HG02763 (cell line): ENCODE data around the gene ANKRD66.
"Not testable (repeated sequence)": the region's sequence is repeated elsewhere in the genome, so short reads cannot be mapped to it uniquely, and the experiment has no call there.

ENCODE experiments used
- ATAC-seq: cut with Tn5 transposase; IDR thresholded peaks from one replicate; pipeline ENCODE4 v1.9.1; 2021; ENCODE audit warnings: mild to moderate bottlenecking, moderate library complexity; ENCODE audit not compliant: unreplicated experiment

The ANKRD66 gene

DNA sequence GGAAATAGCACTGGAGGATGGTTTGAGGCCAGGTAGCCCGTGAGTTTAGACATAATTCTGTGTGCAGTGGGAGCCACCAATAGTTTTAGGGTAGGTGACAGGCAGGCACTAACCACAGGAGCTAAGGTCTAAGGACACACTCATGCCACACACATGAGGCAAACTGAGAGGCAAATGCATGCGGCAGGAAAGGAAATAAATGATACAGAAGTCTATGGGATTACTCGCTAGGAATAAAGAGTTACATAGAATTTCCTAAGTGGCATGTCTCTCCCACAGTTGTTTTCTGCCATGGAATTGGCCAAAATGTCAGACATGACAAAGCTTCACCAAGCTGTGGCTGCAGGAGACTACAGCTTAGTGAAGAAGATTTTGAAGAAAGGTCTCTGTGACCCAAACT lies 4.9 kb downstream of the ANKRD66 start:
- no peak for ATAC-seq

DNA sequence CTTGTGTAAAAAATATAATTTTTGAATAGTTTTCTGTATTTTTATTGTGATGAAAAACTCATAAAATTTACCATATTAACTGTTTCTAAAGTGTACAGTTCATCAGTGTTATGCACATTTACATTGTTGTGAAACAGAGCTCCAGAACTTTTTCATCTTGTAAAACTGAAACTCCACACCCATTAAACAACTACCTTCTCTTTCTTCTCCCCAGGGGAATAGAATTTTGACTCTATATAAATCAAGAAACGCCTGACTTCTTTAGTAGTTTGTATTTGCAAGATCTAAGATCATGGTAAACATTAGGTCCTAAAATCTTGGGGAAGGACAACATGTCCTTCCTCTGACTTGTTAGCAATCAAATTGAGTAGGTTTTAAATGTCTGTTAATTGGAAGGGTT lies 9.1 kb downstream of the ANKRD66 start:
- no peak for ATAC-seq

DNA sequence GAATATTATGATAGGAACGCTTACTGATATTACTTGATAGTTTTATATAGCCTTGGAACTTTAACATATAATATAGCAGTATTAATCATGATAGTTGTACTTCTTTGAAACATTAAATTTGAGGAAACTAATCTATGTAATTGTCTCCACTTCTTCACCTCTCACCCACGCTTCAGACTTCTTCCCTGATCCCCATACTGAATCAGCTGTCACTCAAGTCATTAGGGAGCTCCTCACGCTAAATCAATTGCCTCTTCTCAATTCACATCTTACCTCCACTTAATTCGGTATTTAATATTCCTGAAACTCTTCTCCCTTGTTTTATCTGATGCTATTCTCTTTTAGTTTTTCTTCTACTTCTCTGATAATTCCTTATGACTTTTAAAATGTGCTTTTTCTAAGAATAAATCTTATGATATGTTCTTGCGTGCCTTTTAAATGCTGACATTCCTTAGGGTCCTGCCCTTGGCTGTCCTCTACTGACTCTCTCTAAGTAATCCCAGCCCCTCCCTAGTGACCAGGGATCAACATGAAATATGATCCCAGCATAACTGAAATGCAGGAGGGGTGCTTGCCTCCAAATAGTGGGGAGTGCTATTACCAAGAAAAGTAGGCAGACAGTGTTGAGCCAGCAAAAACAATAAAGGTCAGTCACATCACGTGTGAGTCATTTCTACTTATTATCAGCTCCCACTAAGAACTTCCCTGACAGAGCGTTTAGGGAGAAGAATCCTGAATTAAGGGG lies 9.9 kb downstream of the ANKRD66 start:
- no peak for ATAC-seq

DNA sequence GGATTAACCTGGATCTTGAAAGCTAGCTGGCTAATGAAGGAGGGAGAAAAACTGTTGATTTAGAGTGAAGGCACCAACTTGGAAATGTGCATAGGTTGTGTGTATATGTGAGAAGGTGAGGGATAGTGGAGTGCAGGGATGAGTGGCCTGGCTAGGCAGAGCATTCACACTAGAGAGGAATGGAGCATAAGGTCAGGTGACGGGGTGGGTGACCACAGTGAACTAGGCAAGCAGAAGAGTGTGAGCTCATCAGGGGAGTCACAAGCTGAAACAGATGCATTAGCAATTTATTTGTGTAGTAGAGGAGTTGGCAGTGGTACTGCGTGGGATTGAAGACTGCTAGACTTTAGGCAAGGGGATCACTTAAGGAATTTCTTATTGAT lies 10.5 kb downstream of the ANKRD66 start:
- ATAC-seq: no peak

DNA sequence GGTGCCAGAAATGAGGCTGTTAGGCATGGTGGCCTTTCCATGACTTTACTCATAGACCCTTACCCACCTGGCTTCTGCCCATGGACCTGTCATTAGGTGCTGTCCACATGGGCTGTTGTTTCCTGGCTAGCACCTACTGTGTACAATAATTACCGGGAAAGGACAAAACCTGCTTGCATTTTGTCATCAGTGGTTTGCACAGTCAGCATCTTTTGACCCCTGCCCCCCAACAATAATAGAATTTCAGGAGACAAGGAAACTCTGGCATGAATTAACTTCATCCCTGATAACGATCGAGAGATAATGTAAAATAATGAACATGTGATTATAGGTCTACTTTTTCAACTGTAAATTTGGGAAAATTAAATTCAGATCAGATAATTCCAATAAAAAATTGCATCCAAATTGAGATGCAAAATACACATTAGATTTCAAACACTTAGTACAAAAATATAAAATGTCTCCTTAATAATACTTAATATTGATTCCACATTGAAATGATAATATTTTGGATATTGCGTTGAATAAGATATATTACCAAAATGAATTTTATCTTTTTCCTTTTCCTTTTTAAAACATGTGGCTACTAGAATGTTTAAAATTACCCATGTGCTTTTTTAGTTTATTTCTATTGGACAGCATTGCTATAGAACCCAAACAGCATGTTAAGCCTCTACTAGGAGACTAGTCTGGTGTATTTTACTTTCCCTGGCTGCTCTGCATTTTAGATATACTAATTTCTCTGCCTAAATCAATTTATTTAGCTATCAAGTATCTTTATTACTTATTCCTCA lies 12.4 kb downstream of the ANKRD66 start:
- no peak for ATAC-seq

DNA sequence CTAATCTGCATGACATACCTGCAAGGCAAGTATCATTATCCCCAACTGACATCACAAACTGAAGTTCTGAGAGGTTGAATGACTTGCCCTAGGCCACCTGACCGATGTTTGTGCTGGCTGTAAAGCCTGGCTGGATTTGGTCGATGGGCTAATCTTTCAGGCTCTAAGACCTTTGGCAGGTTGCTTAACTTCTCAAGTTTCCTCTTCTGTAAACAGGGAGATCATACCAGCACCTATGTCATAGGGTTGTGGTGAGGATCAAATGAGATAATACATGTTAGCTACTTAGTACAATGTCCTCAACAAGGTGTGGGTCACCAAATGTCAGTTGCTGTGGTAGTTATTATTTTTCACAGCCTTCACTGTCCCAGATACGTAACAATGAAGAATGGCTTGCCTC lies 14.2 kb downstream of the ANKRD66 start:
- ATAC-seq: no peak

DNA sequence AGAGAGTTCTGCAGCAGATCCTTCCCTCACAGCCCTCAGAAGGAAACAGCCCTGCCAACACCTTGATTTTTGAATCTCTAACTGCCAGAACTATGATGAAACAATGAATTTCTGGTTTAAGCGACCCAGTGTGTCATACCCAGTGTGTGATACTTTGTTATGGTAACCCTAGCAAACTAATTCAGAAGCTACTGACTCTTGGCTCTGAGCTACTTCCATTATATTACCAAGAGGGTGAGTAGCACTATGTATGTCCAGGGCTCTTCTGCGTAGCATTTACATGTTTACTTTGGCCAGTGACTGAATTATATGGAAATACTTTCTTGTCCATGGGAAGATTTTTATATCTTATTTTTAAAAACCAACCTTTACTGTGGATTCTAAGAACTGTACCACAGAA lies 16.7 kb downstream of the ANKRD66 start:
- no peak for ATAC-seq

DNA sequence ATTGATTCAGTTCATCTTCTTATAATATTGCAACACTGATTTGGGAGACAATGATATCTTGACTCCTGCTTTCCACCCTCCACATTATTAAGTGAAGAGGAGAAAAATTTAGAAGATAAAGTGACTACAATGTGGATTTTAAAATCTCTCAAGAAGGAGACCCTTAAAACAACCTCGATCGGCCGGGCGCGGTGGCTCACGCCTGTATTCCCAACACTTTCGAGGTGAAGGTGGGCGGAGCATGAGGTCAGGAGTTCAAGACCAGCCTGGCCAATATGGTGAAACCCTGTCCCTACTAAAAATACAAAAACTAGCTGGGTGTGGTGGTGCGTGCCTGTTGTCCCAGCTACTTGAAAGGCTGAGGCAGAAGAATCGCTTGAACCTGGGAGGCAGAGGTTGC lies 17.5 kb downstream of the ANKRD66 start:
- ATAC-seq: not testable (repeated sequence)

DNA sequence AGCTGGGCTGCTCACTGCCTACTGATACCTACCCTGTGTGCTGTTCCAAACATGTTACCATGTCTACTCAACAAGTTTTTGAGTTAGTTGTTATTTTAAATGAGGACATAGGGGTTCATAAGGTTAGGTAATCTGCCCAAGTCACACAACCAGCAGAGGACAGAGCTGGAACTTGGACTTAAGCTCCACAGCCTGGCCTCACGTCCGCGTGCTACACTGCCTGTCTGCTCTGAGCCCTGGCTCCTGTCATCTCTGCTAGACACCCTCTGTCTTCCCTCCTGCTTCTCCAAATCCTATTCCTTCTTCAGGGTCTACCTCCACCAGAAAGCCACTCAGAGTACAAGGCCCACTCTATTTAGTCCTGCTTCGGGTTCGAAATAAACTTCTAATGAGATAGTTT lies 18.2 kb downstream of the ANKRD66 start:
- ATAC-seq: no peak

DNA sequence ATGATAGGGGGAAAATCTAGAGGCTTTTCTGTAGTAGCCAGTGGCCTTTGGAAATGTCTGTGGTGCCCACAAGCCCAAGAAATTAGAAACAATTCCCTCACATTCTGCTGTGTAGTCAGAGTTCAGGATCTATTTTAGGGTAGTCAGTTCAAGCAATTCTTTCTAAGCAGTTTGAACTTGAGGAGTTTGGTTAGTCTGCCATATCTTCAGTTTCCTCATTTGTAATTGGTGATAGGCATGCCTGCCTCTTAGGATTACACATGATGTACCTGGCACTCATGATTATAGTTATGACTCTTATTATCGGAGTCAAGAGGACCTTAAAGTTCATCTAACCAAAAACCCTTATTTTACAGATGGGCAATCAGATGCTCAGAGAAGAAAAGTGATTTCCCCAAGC lies 25.3 kb downstream of the ANKRD66 start:
- ATAC-seq: no peak

DNA sequence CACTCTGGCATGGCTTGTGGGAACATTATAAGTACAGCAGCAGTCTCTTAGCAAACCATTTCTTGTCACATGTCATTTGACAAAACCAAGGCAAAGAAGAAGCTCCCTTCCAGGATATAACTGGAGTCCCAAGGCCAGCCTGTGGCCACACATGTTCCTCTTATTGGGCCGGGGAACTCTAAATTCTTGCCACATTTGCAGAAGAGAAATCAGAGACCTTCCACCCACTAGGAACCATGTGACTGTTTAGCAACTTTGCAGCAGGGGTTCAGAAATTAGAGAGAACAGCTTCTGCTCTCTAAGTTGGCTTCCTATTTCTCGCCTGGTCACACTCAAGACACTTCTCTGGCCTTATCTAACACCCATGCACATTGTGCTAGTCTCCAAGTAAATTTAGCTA lies 26.0 kb downstream of the ANKRD66 start:
- ATAC-seq: peak; percentile 52

DNA sequence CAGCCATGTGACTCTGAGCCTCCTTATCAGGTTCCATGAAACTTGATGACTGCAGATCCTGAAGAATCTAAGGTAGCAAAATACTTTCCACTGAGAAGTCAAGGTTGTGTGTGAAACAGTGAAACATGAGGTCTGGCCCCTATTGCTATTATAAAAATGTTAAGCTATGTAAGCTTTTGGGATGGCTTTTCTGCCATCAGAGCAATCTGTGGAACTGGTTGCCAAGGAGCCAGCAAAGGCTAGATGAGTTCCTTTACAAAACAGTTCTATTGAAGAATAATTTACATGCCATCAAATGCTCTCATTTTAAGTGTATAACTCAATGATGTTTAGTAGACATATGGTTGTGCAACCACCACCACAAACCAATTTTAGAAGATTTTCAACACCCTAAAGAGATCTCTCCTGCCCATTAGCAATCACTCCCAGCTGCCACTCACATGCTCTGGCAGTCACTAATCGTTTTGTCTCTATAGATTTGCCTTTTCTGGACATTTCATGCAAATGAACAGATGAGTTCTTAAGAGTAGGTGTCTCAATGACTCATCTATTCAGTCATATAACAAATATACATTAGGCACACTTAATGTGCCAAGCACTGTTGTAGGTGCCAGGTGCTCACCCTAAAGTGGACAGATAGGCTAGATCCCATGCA lies 26.6 kb downstream of the ANKRD66 start:
- ATAC-seq: no peak

DNA sequence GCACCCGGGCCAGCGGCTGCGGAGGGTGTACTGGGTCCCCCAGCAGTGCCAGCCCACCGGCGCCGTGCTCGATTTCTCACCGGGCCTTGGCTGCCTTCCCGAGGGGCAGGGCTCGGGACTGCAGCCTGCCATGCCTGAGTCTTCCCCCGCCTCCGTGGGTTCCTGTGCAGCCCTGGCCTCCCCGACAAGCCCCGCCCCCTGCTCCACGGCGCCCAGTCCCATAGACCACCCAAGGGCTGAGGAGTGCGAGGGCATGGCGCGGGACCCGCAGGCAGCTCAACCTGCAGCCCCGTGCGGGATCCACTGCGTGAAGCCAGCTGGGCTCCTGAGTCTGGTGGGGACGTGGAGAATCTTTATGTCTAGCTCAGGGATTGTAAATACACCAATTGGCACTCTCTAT lies 28.0 kb downstream of the ANKRD66 start:
- ATAC-seq: not testable (repeated sequence)

DNA sequence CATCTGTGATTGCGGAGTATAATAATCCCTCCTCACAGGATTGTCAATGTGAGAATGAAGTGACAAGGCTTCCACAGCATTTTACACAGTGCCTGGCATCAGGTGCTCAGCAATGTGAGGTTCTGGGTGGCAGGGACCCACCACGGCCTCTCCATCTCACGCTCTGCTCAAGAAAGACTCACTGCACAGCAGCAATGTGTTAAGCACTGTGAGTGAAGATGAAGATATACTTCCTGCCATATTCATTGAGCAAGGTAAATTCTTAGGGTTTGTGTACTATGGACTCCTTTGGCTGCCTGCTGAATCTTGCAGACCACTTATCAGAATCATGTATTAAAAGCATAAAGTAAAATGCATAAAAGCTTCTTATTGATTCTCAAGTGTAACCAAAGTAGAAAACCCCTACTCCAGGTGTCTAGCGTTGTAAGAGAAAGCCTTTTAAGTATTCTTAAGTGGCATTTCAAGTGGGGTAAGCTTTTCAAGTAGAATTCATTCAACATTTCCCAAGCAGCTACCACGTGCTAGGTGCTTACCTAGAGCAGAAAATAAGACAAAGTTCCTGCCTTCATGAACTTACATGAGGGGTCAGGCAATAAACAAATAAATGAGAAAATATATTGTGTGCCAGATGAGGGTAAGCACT lies 29.5 kb downstream of the ANKRD66 start:
- no peak for ATAC-seq

DNA sequence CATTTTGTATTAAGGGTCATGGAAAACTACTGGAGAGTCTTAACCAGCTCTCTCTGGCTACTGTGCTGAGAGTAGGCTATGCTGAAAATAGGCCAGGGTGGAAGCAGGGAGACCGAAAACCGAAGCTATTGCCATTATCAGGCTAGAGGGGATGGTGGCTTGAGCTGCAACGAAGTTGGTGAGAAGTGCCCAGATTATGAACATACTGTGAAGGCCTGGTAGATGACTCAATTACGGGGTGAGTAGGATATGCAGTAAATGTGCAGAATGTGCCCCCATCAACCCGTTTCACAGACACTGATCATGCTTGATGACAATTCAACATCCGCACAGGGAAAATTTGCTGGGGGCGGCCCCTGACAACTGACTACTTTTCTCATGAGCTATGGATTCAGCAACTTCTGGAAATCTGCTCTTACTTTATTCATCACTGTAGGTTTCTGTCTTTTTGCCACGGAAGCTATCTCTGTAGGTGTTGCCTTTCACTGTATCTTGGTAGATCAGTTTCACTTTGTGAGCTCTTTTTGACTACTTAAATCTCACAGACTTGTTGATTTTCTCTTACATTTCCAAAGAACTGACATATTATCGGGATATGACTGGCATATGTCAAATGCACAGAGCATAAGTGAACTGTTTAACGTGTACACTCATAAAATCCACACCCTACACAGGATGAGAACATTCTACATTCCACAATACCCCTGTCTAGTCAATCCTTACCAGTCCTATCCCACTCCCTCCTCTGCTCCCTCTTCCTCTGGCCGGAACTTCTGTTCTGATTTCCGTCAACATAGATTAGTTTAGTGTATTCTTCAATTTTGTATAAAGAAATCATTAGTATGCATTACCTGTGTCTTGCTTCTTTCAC lies 31.0 kb downstream of the ANKRD66 start:
- no peak for ATAC-seq

DNA sequence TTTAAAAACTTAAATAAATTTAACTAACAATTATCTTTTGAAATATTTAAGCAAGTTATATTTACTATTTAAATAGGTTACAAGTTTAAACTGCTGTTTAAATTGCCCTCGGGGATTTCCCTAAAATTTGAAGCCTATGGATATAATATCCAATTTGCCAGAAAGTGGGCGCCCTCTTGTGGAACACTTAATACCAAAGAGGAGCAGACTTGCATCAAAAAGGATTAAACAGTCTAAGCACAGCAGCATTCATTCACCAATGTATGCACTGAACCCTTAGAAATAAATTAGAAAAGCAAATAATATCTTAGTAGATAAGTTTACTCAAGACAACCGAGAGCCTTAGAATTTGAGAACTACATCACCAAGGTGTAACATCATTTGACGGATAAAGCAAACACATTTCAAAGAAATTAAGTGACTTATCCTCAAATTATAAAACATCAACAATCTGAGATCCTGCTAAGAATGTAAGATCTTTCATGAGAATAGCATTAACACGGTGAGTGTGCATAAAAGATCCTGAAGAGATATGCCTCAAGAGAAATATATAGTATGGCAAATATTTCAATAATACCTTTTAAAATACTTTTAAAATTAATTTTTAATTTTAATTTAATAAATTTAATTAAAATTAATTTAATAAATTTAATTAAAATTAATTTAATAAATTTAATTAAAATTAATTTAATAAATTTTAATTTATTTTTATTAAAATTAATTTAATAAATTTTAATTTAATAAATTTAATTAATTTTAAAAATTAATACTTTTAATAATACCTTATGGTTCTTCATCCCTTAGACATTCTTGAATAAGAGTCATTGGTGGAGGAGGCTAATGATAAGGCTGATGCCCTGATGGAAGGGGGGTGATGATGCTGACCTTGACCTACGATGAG lies 35.0 kb downstream of the ANKRD66 start:
- no peak for ATAC-seq

DNA sequence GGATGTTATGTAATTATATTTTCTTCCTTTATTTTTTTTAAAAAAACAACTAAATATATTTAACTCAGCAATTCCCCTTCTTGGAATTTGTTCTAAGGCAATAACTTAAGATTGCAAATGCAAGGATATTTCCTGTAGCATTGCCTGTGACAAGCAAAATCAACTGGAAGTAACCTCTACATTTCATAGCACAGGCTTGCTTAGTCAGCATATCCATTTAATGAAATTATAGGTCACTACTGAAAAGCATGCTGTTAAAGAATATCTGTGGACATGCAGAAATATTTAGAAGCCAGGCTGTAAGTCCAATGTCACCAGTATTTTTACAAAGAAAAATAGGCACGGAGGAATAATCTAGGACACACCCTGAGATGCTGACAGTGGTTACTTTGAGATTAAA lies 37.8 kb downstream of the ANKRD66 start:
- no peak for ATAC-seq

DNA sequence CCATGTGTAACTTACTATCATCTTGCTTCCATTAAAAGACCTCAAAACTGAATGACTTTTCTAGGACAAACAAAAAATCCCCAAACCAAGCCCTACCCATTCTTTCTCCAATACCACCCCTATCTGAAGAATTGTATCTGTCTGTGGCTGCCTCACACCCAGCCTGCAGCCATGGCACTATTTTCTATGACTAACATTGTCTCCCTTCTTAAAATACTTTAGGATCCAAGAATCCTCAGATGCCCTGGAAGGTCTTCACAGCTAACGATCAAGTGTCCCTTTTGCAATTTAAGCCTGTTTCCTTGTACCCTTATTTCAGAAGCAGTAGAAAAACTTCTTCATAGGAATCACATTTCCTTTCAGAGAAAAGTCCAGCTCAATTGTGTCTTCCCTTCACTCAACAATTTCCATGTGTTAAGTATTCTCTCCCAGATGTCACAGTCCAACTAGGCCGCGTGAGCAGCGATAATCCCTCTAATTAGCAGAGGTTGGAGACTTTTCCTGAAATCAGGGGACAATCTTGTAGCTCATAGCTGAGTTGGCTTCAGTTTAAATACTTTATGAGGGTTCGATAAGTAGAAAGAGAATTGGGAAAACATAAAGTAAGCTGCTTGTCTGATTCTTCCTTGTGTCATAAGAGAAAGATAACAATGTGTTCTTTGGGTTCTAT lies 41.3 kb downstream of the ANKRD66 start:
- ATAC-seq: no peak

DNA sequence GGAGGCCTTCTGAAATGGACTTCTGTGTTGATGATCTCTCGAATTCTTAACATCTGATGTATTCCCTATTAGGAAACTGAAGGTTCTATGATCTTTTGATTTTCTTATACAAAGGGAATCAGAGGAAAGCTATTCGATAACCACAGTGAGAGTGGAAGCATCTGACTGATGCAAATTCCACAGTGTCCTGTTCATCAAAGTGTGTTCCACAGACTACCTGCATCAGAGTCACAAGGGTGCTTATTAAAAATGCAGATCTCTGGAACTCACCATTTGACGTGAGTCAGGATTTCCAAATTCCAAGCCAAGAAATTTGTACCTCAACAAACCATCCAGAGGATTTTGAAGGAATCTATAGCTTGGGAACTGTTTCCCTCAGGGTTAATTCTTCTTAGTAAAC lies 42.1 kb downstream of the ANKRD66 start:
- no peak for ATAC-seq
